H1 (cell line): Measurements from ENCODE around the gene DENND2A. TPM values are rescaled to one million over a fixed set of nuclear protein-coding genes. Genes with fewer than 3 reads are reported as not detected.
A peak's percentile ranks its signal among the peaks of the same experiment; 100 is the strongest.

Experiments used
- CTCF ChIA-PET: fragments of 300-600 bp; sonication (Branson Sonifier 250); formaldehyde crosslinking; loops from one replicate; lab custom pipeline; 2021; ENCODE audit not compliant: partially characterized antibody; lab: Charles Lee
- POLR2A ChIA-PET: fragments of 300-600 bp; sonication (Branson Sonifier 250); formaldehyde crosslinking; loops from one replicate; lab custom pipeline; 2021; ENCODE audit warnings: inconsistent platforms; ENCODE audit not compliant: partially characterized antibody; lab: Charles Lee
- DNase-seq, 2 experiments: peaks; one replicate each; pipeline versions ENCODE4 v3.0.0 to v3.0.0-alpha.2; 2010 to 2022; ENCODE audit warnings: low spot score in 2 of 2, low read depth in 1 of 2, mixed read lengths in 1 of 2
- FAIRE-seq: peaks from 2 replicates; lab custom pipeline; 2011; peaks lifted over from hg19 to GRCh38; lab: Jason Lieb, UNC
- H2AFZ ChIP-seq: 2 replicates; pipeline ENCODE4 v1.8.1; 2012; ENCODE audit warnings: low read length, inconsistent platforms
- H2AK5ac ChIP-seq: 2 replicates; pipeline ENCODE4 v1.6.1; 2013; ENCODE audit warnings: low read depth, low read length
- H2BK120ac ChIP-seq: replicated peaks from 2 replicates; pipeline ENCODE3; 2013; ENCODE audit warnings: low read depth, low read length, inconsistent platforms
- H2BK12ac ChIP-seq: 2 replicates; pipeline ENCODE4 v1.6.1; 2013; ENCODE audit warnings: low read depth, low read length
- H2BK15ac ChIP-seq: 2 replicates; pipeline ENCODE4 v1.6.1; 2013; ENCODE audit warnings: low read length
- H2BK20ac ChIP-seq: 2 replicates; pipeline ENCODE4 v1.6.1; 2013; ENCODE audit warnings: low read length
- H2BK5ac ChIP-seq: 2 replicates; pipeline ENCODE4 v1.6.1; 2013; ENCODE audit warnings: low read depth, low read length
- H3K14ac ChIP-seq: 2 replicates; pipeline ENCODE4 v1.6.1; 2013; ENCODE audit warnings: inconsistent platforms; ENCODE audit not compliant: insufficient read length
- H3K18ac ChIP-seq: 2 replicates; pipeline ENCODE4 v1.6.1; 2013; ENCODE audit warnings: low read length; ENCODE audit errors: extremely low read depth
- H3K23ac ChIP-seq: 2 replicates; pipeline ENCODE4 v1.6.1; 2013; ENCODE audit warnings: inconsistent platforms; ENCODE audit not compliant: insufficient read length
- H3K23me2 ChIP-seq: 2 replicates; pipeline ENCODE4 v1.6.1; 2013; ENCODE audit warnings: low read depth, low read length
- H3K27ac ChIP-seq: 2 replicates; pipeline ENCODE4 v1.6.1; 2011; ENCODE audit warnings: low read depth, low read length, inconsistent platforms
- H3K27me3 ChIP-seq, 4 experiments: replicated peaks in 1 of 4; 1 replicate in 1 of 4; 2 replicates in 3 of 4; pipeline versions ENCODE4 v1.6.1 to v1.8.1; 2011 to 2013; ENCODE audit warnings: low read length in 3 of 4, mild to moderate bottlenecking in 3 of 4, inconsistent platforms in 2 of 4, mixed read lengths in 2 of 4, moderate library complexity in 1 of 4; ENCODE audit not compliant: control insufficient read depth in 3 of 4, insufficient read depth in 3 of 4; ENCODE audit errors: extremely low read depth in 1 of 4
- H3K36me3 ChIP-seq, 4 experiments: 2 replicates each; pipeline versions ENCODE4 v1.6.1 to v1.8.1; 2011 to 2013; ENCODE audit warnings: mild to moderate bottlenecking in 4 of 4, low read length in 3 of 4, moderate library complexity in 2 of 4, control low read depth in 1 of 4, inconsistent platforms in 1 of 4; ENCODE audit not compliant: insufficient read depth in 4 of 4, control insufficient read depth in 2 of 4
- H3K4ac ChIP-seq: replicated peaks from 2 replicates; pipeline ENCODE3; 2013; ENCODE audit warnings: low read length, low read depth, mixed read lengths, inconsistent platforms; ENCODE audit not compliant: insufficient read length
- H3K4me1 ChIP-seq, 4 experiments: replicated peaks in 1 of 4; 1 replicate in 1 of 4; 2 replicates in 3 of 4; pipeline versions ENCODE4 v1.6.1 to v1.8.1; 2011 to 2013; ENCODE audit warnings: low read length in 3 of 4, inconsistent platforms in 2 of 4, mixed read lengths in 1 of 4; ENCODE audit not compliant: insufficient read depth in 4 of 4, control insufficient read depth in 3 of 4
- H3K4me2 ChIP-seq, 2 experiments: 2 replicates each; pipeline versions ENCODE4 v1.6.1 to v1.8.1; 2011 to 2013; ENCODE audit warnings: low read depth in 2 of 2, low read length in 2 of 2, control low read depth in 1 of 2, inconsistent platforms in 1 of 2, mild to moderate bottlenecking in 1 of 2; ENCODE audit not compliant: insufficient read depth in 1 of 2
- H3K4me3 ChIP-seq, 4 experiments: fragments of 200-600, 300-600 bp in 1 of 4; sonication (generic), shearing (Covaris generic), sonication (Bioruptor Twin) in 1 of 4; 2 replicates each; pipeline versions ENCODE4 v1.5.1 to v1.8.1; 2011 to 2016; ENCODE audit warnings: low read length in 4 of 4, low read depth in 3 of 4, control low read depth in 2 of 4, inconsistent platforms in 2 of 4, mild to moderate bottlenecking in 2 of 4, mixed read lengths in 1 of 4, moderate library complexity in 1 of 4; ENCODE audit not compliant: insufficient read depth in 2 of 4; ENCODE audit errors: extremely low read depth in 1 of 4
- H3K56ac ChIP-seq: replicated peaks from 2 replicates; pipeline ENCODE3; 2013; ENCODE audit warnings: low read depth, mild to moderate bottlenecking, mixed read lengths, low read length, inconsistent platforms; ENCODE audit not compliant: insufficient read length
- H3K79me1 ChIP-seq: 2 replicates; pipeline ENCODE4 v1.6.1; 2013; ENCODE audit warnings: low read depth, low read length, control low read depth
- H3K79me2 ChIP-seq, 2 experiments: 2 replicates each; pipeline versions ENCODE4 v1.6.1 to v1.8.1; 2012 to 2013; ENCODE audit warnings: low read length in 2 of 2, mild to moderate bottlenecking in 2 of 2, inconsistent platforms in 1 of 2; ENCODE audit not compliant: insufficient read depth in 2 of 2, control insufficient read depth in 1 of 2
- H3K9ac ChIP-seq, 4 experiments: replicated peaks in 1 of 4; 1 replicate in 1 of 4; 2 replicates in 3 of 4; pipeline versions ENCODE4 v1.6.1 to v1.8.1; 2011 to 2013; ENCODE audit warnings: low read depth in 3 of 4, low read length in 3 of 4, control low read depth in 2 of 4, mild to moderate bottlenecking in 2 of 4, moderate library complexity in 2 of 4, inconsistent platforms in 1 of 4; ENCODE audit errors: extremely low read depth in 1 of 4
- H3K9me3 ChIP-seq, 2 experiments: 2 replicates each; pipeline versions ENCODE4 v1.6.1 to v1.8.1; 2012 to 2013; ENCODE audit warnings: mild to moderate bottlenecking in 2 of 2, moderate library complexity in 2 of 2, control low read depth in 1 of 2, inconsistent platforms in 1 of 2, low read depth in 1 of 2, low read length in 1 of 2, mixed read lengths in 1 of 2; ENCODE audit not compliant: insufficient read depth in 2 of 2
- H4K20me1 ChIP-seq, 2 experiments: replicated peaks in 1 of 2; 2 replicates each; pipeline versions ENCODE3 to v1.8.1; 2011 to 2013; ENCODE audit warnings: inconsistent platforms in 2 of 2, low read length in 2 of 2, mild to moderate bottlenecking in 1 of 2; ENCODE audit not compliant: insufficient read depth in 2 of 2, control insufficient read depth in 1 of 2
- H4K5ac ChIP-seq: 2 replicates; pipeline ENCODE4 v1.6.1; 2013; ENCODE audit warnings: low read length, low read depth, mixed read lengths, inconsistent platforms; ENCODE audit not compliant: insufficient read length
- H4K8ac ChIP-seq: 2 replicates; pipeline ENCODE4 v1.8.0; 2013; ENCODE audit warnings: mild to moderate bottlenecking, moderate library complexity, low read length, inconsistent platforms; ENCODE audit not compliant: insufficient read depth; ENCODE audit errors: extremely low read depth
- H4K91ac ChIP-seq: replicated peaks from 2 replicates; pipeline ENCODE3; 2013; ENCODE audit warnings: low read length, mixed read lengths, inconsistent platforms; ENCODE audit not compliant: insufficient read length
- ASH2L ChIP-seq: fragments of 200-600, 300-600 bp; sonication (generic); IDR thresholded peaks from one replicate; pipeline ENCODE4 v1.7.1; 2017; ENCODE audit warnings: low read length
- RXRA ChIP-seq: IDR thresholded peaks from 2 replicates; pipeline ENCODE4 v1.6.1; 2011; ENCODE audit warnings: low read depth, mild to moderate bottlenecking, low read length, moderate library complexity; ENCODE audit not compliant: insufficient read depth
- SAP30 ChIP-seq: fragments of 300-600 bp; sonication (generic); IDR thresholded peaks from 2 replicates; pipeline ENCODE4 v1.7.1; 2012; ENCODE audit warnings: low read length, moderate library complexity, mild to moderate bottlenecking, inconsistent platforms; ENCODE audit not compliant: insufficient read depth, insufficient replicate concordance
- SIN3A ChIP-seq, 2 experiments: IDR thresholded peaks in 1 of 2; conservative IDR thresholded peaks in 1 of 2; 2 replicates each; pipeline ENCODE4 v1.6.1; 2011 to 2012; ENCODE audit warnings: low read length in 2 of 2, improper control_type of control experiment in 1 of 2, low read depth in 1 of 2, mild to moderate bottlenecking in 1 of 2
- TAF7 ChIP-seq: optimal IDR thresholded peaks from 2 replicates; pipeline ENCODE3; 2011; ENCODE audit warnings: low read depth, mild to moderate bottlenecking, inconsistent platforms, low read length, moderate library complexity, borderline replicate concordance
- WGBS, 2 experiments: shearing (Covaris generic) in 1 of 2; methylation state at CpG; one replicate each; pipeline versions ENCODE4 v1.1.6 to v1.1.7; 2013 to 2015; ENCODE audit warnings: low lambda C conversion rate in 2 of 2, mixed read lengths in 2 of 2, inconsistent platforms in 1 of 2, low coverage in 1 of 2, missing lambda C conversion rate in 1 of 2; ENCODE audit not compliant: insufficient replicate concordance in 2 of 2, insufficient coverage in 1 of 2, insufficient read length in 1 of 2; ENCODE audit errors: extremely low coverage in 1 of 2, missing lambda C conversion rate in 1 of 2; 5-methylcytosine and 5-hydroxymethylcytosine counted together
- polyA plus RNA-seq, 7 experiments: library from polyadenylated mRNA; depleted of rRNA in 3 of 7; stranded (reverse) in 5 of 7; unstranded in 2 of 7; fragments of >200 nt in 5 of 7; fragments of 200-250 nt in 2 of 7; gene quantifications; 1 replicate in 5 of 7; 2 replicates in 1 of 7; 4 replicates in 1 of 7; pipeline versions ENCODE4 v1.2.1 to v1.2.3, GENCODE V29; 2011 to 2013; ENCODE audit warnings: missing spikeins in 2 of 7, mixed read lengths in 2 of 7
- total RNA-seq: library from RNA; stranded (reverse); fragmentation: NEBNext Ultra II Directional; extraction: Animal tissue kit (Norgen Biotek cat#: 25700); gene quantifications from 2 replicates; pipeline ENCODE4 v1.2.1, GENCODE V29; 2021

DENND2A gene
- total and polyA plus RNA-seq, 2 of the 8 experiments (the other 6 are each of a cell fraction or from before 2014, with no cell fraction given) = 5.0 to 13.0 TPM

- no peak overlapping the region for H2BK20ac ChIP-seq
- H3K27ac ChIP-seq = no peak overlapping the region
- WGBS, 2 experiments = 92% methylated on average over 4 of the region's 4 CpGs; no CpG with 5 or more reads in 1 of the 2 experiments
- no peaks in the 10 kb centered on the region for H3K9me3 ChIP-seq
- H3K79me2 ChIP-seq = no peaks in the 10 kb centered on the region
- peak overlapping the region; percentile 53 for H4K91ac ChIP-seq
- no peaks in the 10 kb centered on the region; a peak in 1 of 7 replicates for H3K27me3 ChIP-seq
- no peak for TF ChIP-seq SAP30
- TF ChIP-seq ASH2L = no peak
- no peak for TF ChIP-seq TAF7
- TF ChIP-seq SIN3A (conservative IDR thresholded peaks at IDR 0.05 in 1 of 2, IDR thresholded peaks at IDR 0.05 in 1 of 2; ENCODE audit: low read depth in 1 of 2, low read length in 2 of 2) = no peak
- TF ChIP-seq RXRA = no peak
- TF ChIP-seq, all 59 proteins: peak for 0
- H3K9ac ChIP-seq = no peak overlapping the region
- DNase-seq = no peak
- no peak overlapping the region for H3K4ac ChIP-seq
- peaks cover 0 to 6% of the 10 kb centered on the region in 2 experiments for H4K20me1 ChIP-seq
- H2BK120ac ChIP-seq = no peak overlapping the region
- peak overlapping the region; percentile 87; the same call in 1 of the 2 replicates for H2BK12ac ChIP-seq
- H3K23me2 ChIP-seq = peaks cover 6% of the 10 kb centered on the region; the same call in 1 of the 2 replicates
- no peak overlapping the region for H3K23ac ChIP-seq
- H3K36me3 ChIP-seq = no peaks in the 10 kb centered on the region
- H3K18ac ChIP-seq = no peak overlapping the region
- peak overlapping the region; percentile 83; the same call in 1 of the 2 replicates for H2BK15ac ChIP-seq
- ChIA-PET CTCF (interaction anchor here (0.5 to 19.9 kb wide), 3 partner anchors 59 to 193 kb away, joined by 4 to 322 read pairs (median 4); no protein-coding TSS in a partner anchor), POLR2A (no interaction called here)
- no peak overlapping the region for H3K56ac ChIP-seq
- H3K4me1 ChIP-seq = peaks cover 0 to 3% (median 1%) of the 10 kb centered on the region in 4 experiments; a peak in 2 of 7 replicates
- no peaks in the 10 kb centered on the region for H3K79me1 ChIP-seq
- H3K14ac ChIP-seq = no peak overlapping the region
- no peak for FAIRE-seq
- H2AFZ ChIP-seq = no peak overlapping the region
- H2AK5ac ChIP-seq = 0 out of 2 replicates have a peak overlapping the region, but pooled peaks have one; percentile 67
- no peak overlapping the region for H3K4me2 ChIP-seq
- no peak overlapping the region for H4K5ac ChIP-seq
- no peak overlapping the region for H3K4me3 ChIP-seq
- no peak overlapping the region for H2BK5ac ChIP-seq
- H4K8ac ChIP-seq = no peak overlapping the region
Measured at GRCh38 chr7:140654661-140655060, 14.0 kb upstream of the DENND2A start.
